B cell (primary cell): ENCODE measurements around the gene TEDC1. TPM values are rescaled to one million over a fixed set of nuclear protein-coding genes. Genes with fewer than 3 reads are reported as not detected.
A peak's percentile ranks its signal among the peaks of the same experiment; 100 is the strongest.

Experiments used
- ATAC-seq: fragments of 200-7000 bp; cut with Tn5 transposase; one replicate; pipeline ENCODE4 v1.10.0; 2021; ENCODE audit warnings: low read depth, mild to moderate bottlenecking, moderate number of reproducible peaks, moderate library complexity
- CTCF ChIA-PET: fragments of 350-600 bp; sonication (Branson Sonifier 250); formaldehyde crosslinking; loops from one replicate; lab custom pipeline; 2021; ENCODE audit warnings: antibody characterized with exemption, inconsistent platforms; lab: Charles Lee
- POLR2A ChIA-PET: fragments of 350-600 bp; sonication (Branson Sonifier 250); formaldehyde crosslinking; loops from one replicate; lab custom pipeline; 2021; ENCODE audit warnings: antibody characterized with exemption; lab: Charles Lee
- DNase-seq: peaks from one replicate; pipeline ENCODE4 v3.0.0; 2013
- H2AFZ ChIP-seq: 2 replicates; pipeline ENCODE4 v1.6.1; 2012; ENCODE audit warnings: mild to moderate bottlenecking, low read depth, low read length; ENCODE audit not compliant: insufficient read depth, poor library complexity, severe bottlenecking
- H3K27ac ChIP-seq, 2 donors: 1 replicate in 1 of 2; 2 replicates in 1 of 2; pipeline ENCODE4 v1.5.1; 2012 to 2013; ENCODE audit warnings: low read length in 2 of 2, mild to moderate bottlenecking in 2 of 2, moderate library complexity in 1 of 2
- H3K27me3 ChIP-seq, 4 experiments: fragments of 200-600 bp in 1 of 4; sonication (generic) in 1 of 4; replicated peaks in 1 of 4; 1 replicate in 2 of 4; 2 replicates in 2 of 4; pipeline versions ENCODE4 v1.6.1 to v1.7.0; 2013 to 2016; ENCODE audit warnings: low read length in 3 of 4, mild to moderate bottlenecking in 2 of 4, mixed read lengths in 1 of 4, moderate library complexity in 1 of 4; ENCODE audit not compliant: insufficient read depth in 4 of 4, control insufficient read depth in 3 of 4; ENCODE audit errors: control extremely low read depth in 1 of 4
- H3K36me3 ChIP-seq, 2 experiments: replicated peaks in 1 of 2; 1 replicate in 1 of 2; 2 replicates in 1 of 2; pipeline versions ENCODE4 v1.6.1 to v1.7.1; 2013; ENCODE audit warnings: low read length in 1 of 2; ENCODE audit not compliant: insufficient read depth in 2 of 2, control insufficient read depth in 1 of 2; ENCODE audit errors: control extremely low read depth in 1 of 2, extremely low read depth in 1 of 2
- H3K4me1 ChIP-seq, 2 donors: fragments of 200-600 bp in 1 of 2; sonication (generic) in 1 of 2; 1 replicate in 1 of 2; 2 replicates in 1 of 2; pipeline versions ENCODE4 v1.5.1 to v1.6.1; 2013 to 2017; ENCODE audit warnings: low read length in 2 of 2; ENCODE audit not compliant: control insufficient read depth in 2 of 2, insufficient read depth in 2 of 2
- H3K4me2 ChIP-seq: replicated peaks from 2 replicates; pipeline ENCODE3; 2012; ENCODE audit warnings: mild to moderate bottlenecking, low read depth, low read length; ENCODE audit not compliant: poor library complexity, severe bottlenecking
- H3K4me3 ChIP-seq, 5 experiments: fragments of 200-600 bp in 1 of 5; sonication (generic) in 1 of 5; 1 replicate in 3 of 5; 2 replicates in 2 of 5; pipeline versions ENCODE4 v1.5.1 to v1.7.0; 2011 to 2016; ENCODE audit warnings: low read length in 4 of 5, mild to moderate bottlenecking in 4 of 5, low read depth in 2 of 5, control low read depth in 1 of 5, moderate library complexity in 1 of 5; ENCODE audit not compliant: insufficient read depth in 1 of 5; ENCODE audit errors: control extremely low read depth in 1 of 5, extremely low read depth in 1 of 5
- H3K79me2 ChIP-seq: fragments of 200-600 bp; sonication (generic); one replicate; pipeline ENCODE4 v1.6.0; 2016; ENCODE audit warnings: low read length; ENCODE audit not compliant: control insufficient read depth, insufficient read depth
- H3K9ac ChIP-seq: fragments of 200-600 bp; sonication (generic); 2 replicates; pipeline ENCODE4 v1.6.1; 2017; ENCODE audit warnings: mild to moderate bottlenecking, low read length, moderate library complexity
- H3K9me3 ChIP-seq, 3 donors: one replicate each; pipeline versions ENCODE4 v1.6.1 to v1.7.1; 2013; ENCODE audit warnings: low read length in 2 of 3; ENCODE audit not compliant: control insufficient read depth in 2 of 3, insufficient read depth in 1 of 3; ENCODE audit errors: control extremely low read depth in 1 of 3
- H4K20me1 ChIP-seq: 2 replicates; pipeline ENCODE4 v1.6.0; 2012; ENCODE audit warnings: mild to moderate bottlenecking, low read length; ENCODE audit not compliant: insufficient read depth, control insufficient read depth, poor library complexity, severe bottlenecking
- H3K27ac Mint-ChIP-seq: one replicate; pipeline ENCODE4 v1.8.0; 2021; ENCODE audit warnings: mixed read lengths
- H3K27me3 Mint-ChIP-seq: one replicate; pipeline ENCODE4 v1.8.0; 2021; ENCODE audit warnings: mixed read lengths
- H3K4me1 Mint-ChIP-seq: one replicate; pipeline ENCODE4 v1.8.0; 2021; ENCODE audit warnings: mixed read lengths
- H3K4me3 Mint-ChIP-seq: one replicate; pipeline ENCODE4 v1.8.0; 2021; ENCODE audit warnings: mixed read lengths
- H3K9me3 Mint-ChIP-seq: one replicate; pipeline ENCODE4 v1.8.0; 2022; ENCODE audit warnings: mixed read lengths; ENCODE audit not compliant: insufficient read depth
- EZH2 ChIP-seq: IDR thresholded peaks from 2 replicates; pipeline ENCODE4 v1.6.1; 2012; ENCODE audit warnings: borderline replicate concordance, low read depth, mild to moderate bottlenecking, moderate library complexity, low read length; ENCODE audit not compliant: insufficient read depth, poor library complexity, severe bottlenecking
- WGBS: methylation state at CpG from one replicate; pipeline ENCODE4 v1.1.5; 2013; ENCODE audit warnings: missing lambda C conversion rate; ENCODE audit not compliant: insufficient coverage; 5-methylcytosine and 5-hydroxymethylcytosine counted together
- intact Hi-C: fragments of 100-400 bp; cut with micrococcal nuclease; formaldehyde crosslinking; loops from one replicate; pipeline ENCODE4 v1.10.0; 2022
- polyA plus RNA-seq: library from polyadenylated mRNA; depleted of rRNA; stranded (reverse); fragments of >200 nt; gene quantifications from 2 replicates; pipeline ENCODE4 v1.2.3, GENCODE V29; 2012
- total RNA-seq, 2 donors: library from RNA; stranded (reverse); fragments of 120-200 nt in 1 of 2; gene quantifications; 1 replicate in 1 of 2; 2 replicates in 1 of 2; pipeline versions ENCODE4 v1.2.3 to v1.2.4, GENCODE V29; 2013 to 2022
- TF ChIP-seq, protein P1 (sequence below): fragments of 200-600 bp; IDR thresholded peaks from one replicate; pipeline ENCODE4 v1.8.0; 2022; ENCODE audit warnings: antibody characterized with exemption, mild to moderate bottlenecking

TEDC1 gene
- total and polyA plus RNA-seq, 2 donors (not counting 1 experiment from before 2014, with no cell fraction given), result 19.7 to 22.2 TPM

DNA sequence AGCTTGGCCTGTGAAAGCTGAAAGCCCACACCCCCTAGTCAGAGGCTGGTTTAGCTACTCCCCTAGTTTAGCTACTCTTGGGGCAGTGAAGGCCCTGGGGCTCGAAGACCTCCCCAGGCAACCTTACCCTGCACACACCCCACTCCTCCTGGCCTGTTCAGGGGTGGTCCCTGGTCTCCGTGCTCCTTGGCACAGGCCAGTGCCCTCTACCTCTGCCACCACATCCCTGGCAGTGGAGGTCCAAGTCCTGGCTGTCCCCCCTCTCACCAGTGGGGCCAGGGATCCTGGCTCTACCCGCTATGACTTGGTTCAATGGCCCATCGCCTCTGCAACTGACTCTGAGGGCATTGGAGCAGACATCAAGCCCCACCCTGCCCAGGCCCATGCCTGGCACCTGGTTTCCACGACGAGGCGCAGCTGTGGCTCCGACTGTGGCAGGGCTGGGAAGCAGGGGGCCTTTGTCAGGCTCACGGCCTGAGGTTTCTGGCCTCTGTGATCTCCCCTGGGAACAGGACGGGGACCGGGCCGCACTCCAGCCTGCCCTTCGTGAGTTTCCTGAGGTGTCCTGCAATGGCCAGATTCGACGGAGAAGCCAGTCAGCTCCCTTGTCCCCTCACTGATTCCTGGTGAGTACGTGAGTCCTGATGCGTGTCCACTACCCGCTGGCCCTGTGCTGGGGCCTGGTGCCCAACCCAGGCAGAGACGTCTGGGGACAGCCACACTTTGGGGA is 41.0 kb downstream of the TEDC1 start:
- Mint-ChIP-seq H3K4me1 (peaks cover 55% of the 10 kb centered on the region), H3K27me3 (no peaks in the 10 kb centered on the region), H3K27ac (peak overlapping the region; percentile 90), H3K9me3 (no peaks in the 10 kb centered on the region), H3K4me3 (peak overlapping the region; percentile 79)
- peak overlapping the region; percentile 29 for H3K9ac ChIP-seq
- H3K27me3 ChIP-seq, result peaks cover 0 to 34% (median 5%) of the 10 kb centered on the region in 4 experiments
- POLR2A ChIA-PET, result interaction anchor here (0.5 to 1.8 kb wide), 4 partner anchors 12 to 42 kb away, joined by 3 to 6 read pairs (median 4); no protein-coding TSS in a partner anchor
- no peaks in the 10 kb centered on the region for H3K36me3 ChIP-seq
- WGBS, result 31% methylated on average over 19 of the region's 19 CpGs
- peaks cover 10% of the 10 kb centered on the region for H4K20me1 ChIP-seq
- peaks cover 55 to 60% of the 10 kb centered on the region in 2 donors for H3K4me1 ChIP-seq
- H3K27ac ChIP-seq, result peak overlapping the region; percentile 32 to 64
- H3K9me3 ChIP-seq, result peaks cover 0 to 21% (median 0%) of the 10 kb centered on the region in 3 donors
- intact Hi-C loops, result loop anchor here (10.0 kb wide), 1 partner anchor 883 kb away; no protein-coding TSS in a partner anchor
- H3K4me2 ChIP-seq, result peak overlapping the region; percentile 77
- ATAC-seq (peak; percentile 16), DNase-seq (peak; percentile 68)
- H2AFZ ChIP-seq, result peak overlapping the region; percentile 76
- TF ChIP-seq EZH2, result no peak
- TF ChIP-seq, protein P1, sequence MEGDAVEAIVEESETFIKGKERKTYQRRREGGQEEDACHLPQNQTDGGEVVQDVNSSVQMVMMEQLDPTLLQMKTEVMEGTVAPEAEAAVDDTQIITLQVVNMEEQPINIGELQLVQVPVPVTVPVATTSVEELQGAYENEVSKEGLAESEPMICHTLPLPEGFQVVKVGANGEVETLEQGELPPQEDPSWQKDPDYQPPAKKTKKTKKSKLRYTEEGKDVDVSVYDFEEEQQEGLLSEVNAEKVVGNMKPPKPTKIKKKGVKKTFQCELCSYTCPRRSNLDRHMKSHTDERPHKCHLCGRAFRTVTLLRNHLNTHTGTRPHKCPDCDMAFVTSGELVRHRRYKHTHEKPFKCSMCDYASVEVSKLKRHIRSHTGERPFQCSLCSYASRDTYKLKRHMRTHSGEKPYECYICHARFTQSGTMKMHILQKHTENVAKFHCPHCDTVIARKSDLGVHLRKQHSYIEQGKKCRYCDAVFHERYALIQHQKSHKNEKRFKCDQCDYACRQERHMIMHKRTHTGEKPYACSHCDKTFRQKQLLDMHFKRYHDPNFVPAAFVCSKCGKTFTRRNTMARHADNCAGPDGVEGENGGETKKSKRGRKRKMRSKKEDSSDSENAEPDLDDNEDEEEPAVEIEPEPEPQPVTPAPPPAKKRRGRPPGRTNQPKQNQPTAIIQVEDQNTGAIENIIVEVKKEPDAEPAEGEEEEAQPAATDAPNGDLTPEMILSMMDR, result no peak
- no peaks in the 10 kb centered on the region for H3K79me2 ChIP-seq
- H3K4me3 ChIP-seq, result no peak overlapping the region
- CTCF ChIA-PET, result interaction anchor here (1.1 to 4.2 kb wide), 11 partner anchors 13 to 885 kb away, joined by 3 to 52 read pairs (median 7); partner anchors contain the start of gene TEDC1
